Gastrocnemius medialis (tissue), 4 donors: ENCODE data around the gene CDH23.

ENCODE experiments used
- CTCF ChIP-seq, 5 experiments: fragments of 450-650 bp in 3 of 5; fragments of 200-600 bp in 2 of 5; sonication (generic) in 2 of 5; IDR thresholded peaks in 4 of 5; conservative IDR thresholded peaks in 1 of 5; 1 replicate in 4 of 5; 2 replicates in 1 of 5; pipeline ENCODE4 v1.5.1; 2016 to 2019; ENCODE audit warnings: antibody characterized with exemption in 5 of 5, mild to moderate bottlenecking in 3 of 5, moderate library complexity in 3 of 5
- POLR2A ChIP-seq, 2 donors: fragments of 450-650 bp; IDR thresholded peaks; one replicate each; pipeline ENCODE4 v1.6.1; 2017; ENCODE audit warnings: antibody characterized with exemption in 2 of 2, mild to moderate bottlenecking in 2 of 2, moderate library complexity in 2 of 2

- no peak for TF ChIP-seq CTCF (IDR thresholded peaks at IDR 0.05 in 4 of 5, conservative IDR thresholded peaks at IDR 0.05 in 1 of 5)
- TF ChIP-seq POLR2A (IDR thresholded peaks at IDR 0.05) = no peak
These were observed 426.6 kb downstream of the CDH23 start for GRCh38 chr10:71823356-71823755.
